ENCODE results near the gene GMIP.

- TF ChIP-seq ZNF274 (IDR thresholded peaks at IDR 0.05; ENCODE audit: low read depth, low read length), result no peak
- TF ChIP-seq YY1 (IDR thresholded peaks at IDR 0.05; ENCODE audit: insufficient read depth, insufficient read length), result no peak
- TF ChIP-seq SUZ12 (IDR thresholded peaks at IDR 0.05; ENCODE audit: extremely low read depth, insufficient read depth, insufficient read length), result no peak
These were observed 19.4 kb upstream of the GMIP start for GRCh38 chr19:19662871-19663255.

Measured in NT2/D1 (cell line).